ENCODE data around the gene CTNNB1. TPM values are rescaled to one million over a fixed set of nuclear protein-coding genes. Genes with fewer than 3 reads are reported as not detected.

Gene CTNNB1
- total RNA-seq, 4 donors from 2014 or later, result 319 to 1,124 (median 518) TPM

DNA sequence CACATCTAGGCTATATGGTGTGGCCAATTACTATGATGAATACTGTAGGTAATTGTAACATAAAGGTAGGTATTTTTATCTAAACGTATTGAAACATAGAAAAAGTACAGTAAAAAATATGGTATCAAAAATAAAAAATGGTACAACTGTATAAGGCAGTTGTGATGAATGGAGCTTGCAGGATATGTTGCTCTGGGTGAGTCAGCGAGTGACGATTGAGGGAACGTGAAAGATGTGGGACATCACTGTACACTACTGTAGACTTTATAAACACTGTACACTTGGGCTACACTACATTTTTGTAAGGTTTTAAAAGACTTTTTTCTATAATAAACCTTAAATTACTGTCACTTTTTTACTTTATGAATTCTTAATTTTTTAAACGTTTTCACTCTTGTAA lies 10.3 kb downstream of the CTNNB1 start:
- Histone ChIP-seq H3K36me3 (no peaks in the 10 kb centered on the region), H3K27ac (no peak overlapping the region), H3K4me3 (no peak overlapping the region), H3K9me3 (no peaks in the 10 kb centered on the region), H3K27me3 (no peaks in the 10 kb centered on the region), H3K4me1 (peaks cover 0 to 32% of the 10 kb centered on the region in 2 donors)
- intact Hi-C loops (cut with DNase I; ENCODE audit: low total_unique reads), result no loop called here
- no peak for DNase-seq
- no peak for TF ChIP-seq POLR2A (IDR thresholded peaks at IDR 0.05)
- TF ChIP-seq, protein P1, sequence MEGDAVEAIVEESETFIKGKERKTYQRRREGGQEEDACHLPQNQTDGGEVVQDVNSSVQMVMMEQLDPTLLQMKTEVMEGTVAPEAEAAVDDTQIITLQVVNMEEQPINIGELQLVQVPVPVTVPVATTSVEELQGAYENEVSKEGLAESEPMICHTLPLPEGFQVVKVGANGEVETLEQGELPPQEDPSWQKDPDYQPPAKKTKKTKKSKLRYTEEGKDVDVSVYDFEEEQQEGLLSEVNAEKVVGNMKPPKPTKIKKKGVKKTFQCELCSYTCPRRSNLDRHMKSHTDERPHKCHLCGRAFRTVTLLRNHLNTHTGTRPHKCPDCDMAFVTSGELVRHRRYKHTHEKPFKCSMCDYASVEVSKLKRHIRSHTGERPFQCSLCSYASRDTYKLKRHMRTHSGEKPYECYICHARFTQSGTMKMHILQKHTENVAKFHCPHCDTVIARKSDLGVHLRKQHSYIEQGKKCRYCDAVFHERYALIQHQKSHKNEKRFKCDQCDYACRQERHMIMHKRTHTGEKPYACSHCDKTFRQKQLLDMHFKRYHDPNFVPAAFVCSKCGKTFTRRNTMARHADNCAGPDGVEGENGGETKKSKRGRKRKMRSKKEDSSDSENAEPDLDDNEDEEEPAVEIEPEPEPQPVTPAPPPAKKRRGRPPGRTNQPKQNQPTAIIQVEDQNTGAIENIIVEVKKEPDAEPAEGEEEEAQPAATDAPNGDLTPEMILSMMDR (IDR thresholded peaks at IDR 0.05), result no peak

DNA sequence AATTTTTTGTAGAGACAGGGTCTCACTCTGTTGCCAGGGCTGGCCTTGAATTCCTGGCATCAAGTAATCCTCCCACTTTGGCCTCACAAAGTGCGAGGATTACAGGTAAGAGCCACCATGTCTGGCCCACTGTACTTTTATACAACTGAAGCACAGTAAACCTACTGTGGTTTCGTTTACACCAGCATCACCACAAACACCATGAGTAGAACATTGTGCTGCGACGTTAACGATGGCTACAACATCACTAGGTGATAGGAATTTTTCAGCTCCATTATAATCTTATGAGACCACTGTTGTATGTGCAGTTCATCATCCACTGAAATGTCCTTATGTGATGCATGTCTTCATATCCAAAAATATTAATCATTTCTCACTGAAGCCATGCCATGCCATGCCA lies 11.7 kb downstream of the CTNNB1 start:
- H3K4me1 ChIP-seq, result peaks cover 0 to 27% of the 10 kb centered on the region in 2 donors
- H3K36me3 ChIP-seq, result no peaks in the 10 kb centered on the region
- no peak overlapping the region for H3K4me3 ChIP-seq
- no peak overlapping the region for H3K27ac ChIP-seq
- TF ChIP-seq POLR2A (IDR thresholded peaks at IDR 0.05), result no peak
- H3K27me3 ChIP-seq, result no peaks in the 10 kb centered on the region
- no peaks in the 10 kb centered on the region for H3K9me3 ChIP-seq
- DNase-seq, result no peak
- intact Hi-C loops (cut with DNase I; ENCODE audit: low total_unique reads), result no loop called here

DNA sequence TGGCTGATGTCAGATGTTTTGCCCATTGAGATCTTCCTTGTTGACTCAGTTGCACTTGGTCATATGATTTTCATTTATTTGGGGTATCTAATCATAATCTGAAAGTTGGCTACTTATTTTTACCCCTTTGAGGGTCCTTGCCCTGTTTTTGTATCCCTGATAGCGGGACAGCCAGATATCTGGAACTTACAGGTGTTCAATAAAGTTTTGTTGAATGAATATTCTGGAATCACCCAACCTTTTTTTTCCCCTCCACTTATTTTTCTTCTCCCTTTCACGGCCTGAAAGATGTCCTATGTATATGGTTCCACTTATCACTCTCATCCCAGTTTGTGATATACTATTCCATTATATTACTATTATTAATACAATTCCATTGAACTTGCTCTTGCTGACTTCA lies 12.8 kb downstream of the CTNNB1 start:
- TF ChIP-seq, protein P1 (IDR thresholded peaks at IDR 0.05), result no peak
- TF ChIP-seq POLR2A (IDR thresholded peaks at IDR 0.05), result no peak
- Histone ChIP-seq H3K9me3 (no peaks in the 10 kb centered on the region), H3K36me3 (no peaks in the 10 kb centered on the region), H3K4me1 (peaks cover 0 to 21% of the 10 kb centered on the region in 2 donors), H3K27ac (no peak overlapping the region), H3K27me3 (no peaks in the 10 kb centered on the region), H3K4me3 (no peak overlapping the region)
- DNase-seq, result no peak
- intact Hi-C loops (cut with DNase I; ENCODE audit: low total_unique reads), result no loop called here

DNA sequence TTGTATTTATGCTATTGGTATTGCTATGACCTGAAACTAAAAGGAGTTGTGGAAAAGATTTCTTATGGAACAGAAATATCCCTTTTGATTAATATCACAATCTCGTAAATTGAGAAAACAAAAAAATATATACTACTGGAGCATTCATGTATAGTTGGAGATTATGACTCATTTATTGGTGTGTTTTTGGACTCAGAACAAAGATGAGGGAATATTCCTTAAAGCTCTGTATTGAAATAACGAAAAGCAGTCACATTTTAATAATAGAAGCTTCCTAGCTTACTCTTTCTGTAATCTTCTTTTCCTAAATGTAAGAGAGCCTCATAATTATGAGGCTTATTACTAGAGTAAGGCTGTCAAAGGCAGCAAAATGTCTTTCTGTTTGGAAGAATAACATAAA lies 14.3 kb downstream of the CTNNB1 start:
- Histone ChIP-seq H3K27ac (no peak overlapping the region), H3K36me3 (no peaks in the 10 kb centered on the region), H3K27me3 (no peaks in the 10 kb centered on the region), H3K4me1 (peaks cover 0 to 13% of the 10 kb centered on the region in 2 donors), H3K4me3 (no peak overlapping the region), H3K9me3 (no peaks in the 10 kb centered on the region)
- intact Hi-C loops (cut with DNase I; ENCODE audit: low total_unique reads), result no loop called here
- TF ChIP-seq, protein P1 (IDR thresholded peaks at IDR 0.05), result no peak
- TF ChIP-seq POLR2A (IDR thresholded peaks at IDR 0.05), result no peak
- no peak for DNase-seq

DNA sequence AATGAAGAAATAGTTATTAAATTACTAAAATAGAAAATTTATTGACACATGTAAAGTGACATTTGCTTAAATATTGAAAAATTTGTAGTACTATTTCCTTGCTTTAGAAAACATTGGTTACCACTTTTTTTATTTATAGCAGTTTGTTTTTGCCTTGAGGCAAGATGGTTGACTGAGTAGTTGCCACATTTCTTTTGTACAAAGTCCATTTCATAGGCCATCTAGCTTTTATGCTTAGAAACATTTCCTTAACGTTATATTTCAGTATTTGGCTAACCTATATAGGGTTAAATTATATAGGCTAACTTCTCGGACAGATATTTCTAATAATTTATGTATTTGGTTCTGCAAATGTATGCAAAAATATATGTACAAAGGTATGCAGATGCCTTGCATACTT lies 17.1 kb downstream of the CTNNB1 start:
- Histone ChIP-seq H3K4me3 (no peak overlapping the region), H3K27ac (no peak overlapping the region), H3K4me1 (peaks cover 0 to 21% of the 10 kb centered on the region in 2 donors), H3K9me3 (no peaks in the 10 kb centered on the region), H3K36me3 (no peaks in the 10 kb centered on the region), H3K27me3 (no peaks in the 10 kb centered on the region)
- DNase-seq, result no peak
- TF ChIP-seq, protein P1 (IDR thresholded peaks at IDR 0.05), result no peak
- TF ChIP-seq POLR2A (IDR thresholded peaks at IDR 0.05), result no peak
- intact Hi-C loops (cut with DNase I; ENCODE audit: low total_unique reads), result no loop called here

DNA sequence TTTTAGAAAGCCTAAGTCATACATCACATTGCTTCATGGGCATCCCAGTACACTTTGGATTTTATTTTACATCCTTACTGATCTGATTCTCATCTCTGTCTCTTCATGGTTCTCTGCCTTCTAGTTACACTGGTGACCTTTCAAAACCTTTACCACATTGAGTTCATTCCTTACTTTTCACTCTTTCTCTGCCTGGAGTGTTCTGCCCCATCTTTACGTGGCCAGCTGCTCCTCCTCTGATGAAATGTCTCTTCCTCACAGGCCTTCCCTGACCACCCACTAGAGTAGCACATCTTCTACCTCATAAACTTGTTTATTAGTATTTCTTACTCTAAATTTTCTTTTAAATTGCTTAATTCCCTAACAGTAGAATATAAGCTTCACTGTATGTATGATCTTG lies 17.7 kb downstream of the CTNNB1 start:
- H3K27me3 ChIP-seq, result no peaks in the 10 kb centered on the region
- no peaks in the 10 kb centered on the region for H3K36me3 ChIP-seq
- H3K4me3 ChIP-seq, result no peak overlapping the region
- no peak overlapping the region for H3K27ac ChIP-seq
- no peaks in the 10 kb centered on the region for H3K9me3 ChIP-seq
- TF ChIP-seq, protein P1 (IDR thresholded peaks at IDR 0.05), result no peak
- no peak for TF ChIP-seq POLR2A (IDR thresholded peaks at IDR 0.05)
- H3K4me1 ChIP-seq, result peaks cover 0 to 21% of the 10 kb centered on the region in 2 donors
- intact Hi-C loops (cut with DNase I; ENCODE audit: low total_unique reads), result no loop called here
- DNase-seq, result no peak
